ENCODE measurements around the gene PIK3R3. TPM values are rescaled to one million over a fixed set of nuclear protein-coding genes. Genes with fewer than 3 reads are reported as not detected.

The PIK3R3 gene
- total and polyA plus RNA-seq, 8 donors: 1.2 to 4.9 (median 4.1) TPM

- H3K9me3 ChIP-seq: no peaks in the 10 kb centered on the region
- no peak overlapping the region for H3K4me3 ChIP-seq
- H3K27me3 ChIP-seq: peaks cover 0 to 5% (median 0%) of the 10 kb centered on the region in 4 donors
- intact Hi-C loops (cut with DNase I): no loop called here
- H3K4me1 ChIP-seq: no peaks in the 10 kb centered on the region
- DNase-seq: no peak
- FAIRE-seq: no peak
- no peak for TF ChIP-seq CTCF (IDR thresholded peaks at IDR 0.05)
- no peak for ATAC-seq
- H3K27ac ChIP-seq: no peak overlapping the region
- 74 to 83% methylated on average over 2 of the region's 2 CpGs for WGBS, 2 donors
- H3K36me3 ChIP-seq: no peaks in the 10 kb centered on the region
Measured at GRCh38 chr1:46041551-46041950, 90.9 kb downstream of the PIK3R3 start.

GRCh38 chr1:46039571-46040052 is 92.8 kb downstream of the PIK3R3 start:
- no peak for DNase-seq
- intact Hi-C loops (cut with DNase I): loop anchor here (5.0 kb wide), 2 partner anchors 138 to 143 kb away; partner anchors contain the start of genes P3R3URF (in 2 of the 3) and TSPAN1 (in 2 of the 3)
- Histone ChIP-seq H3K9me3 (no peaks in the 10 kb centered on the region), H3K27me3 (no peaks in the 10 kb centered on the region), H3K36me3 (no peaks in the 10 kb centered on the region), H3K4me1 (no peaks in the 10 kb centered on the region), H3K4me3 (no peak overlapping the region), H3K27ac (no peak overlapping the region)
- WGBS, 2 donors: 60 to 61% methylated on average over 4 of the region's 4 CpGs
- FAIRE-seq: no peak
- no peak for TF ChIP-seq CTCF (IDR thresholded peaks at IDR 0.05)
- peak in 1 of 4 donors; percentile 19 for ATAC-seq

- H3K27me3 ChIP-seq: no peaks in the 10 kb centered on the region
- peak; percentile 93 to 99 (median 96) for TF ChIP-seq CTCF (IDR thresholded peaks at IDR 0.05)
- intact Hi-C loops (cut with DNase I): loop anchor here (5.0 kb wide), 2 partner anchors 140 to 145 kb away; partner anchors contain the start of genes P3R3URF (in 2 of the 3) and TSPAN1 (in 2 of the 3)
- WGBS, 2 donors: 19 to 23% methylated on average over 11 of the region's 11 CpGs
- no peak for FAIRE-seq
- H3K36me3 ChIP-seq: no peaks in the 10 kb centered on the region
- DNase-seq: peak; percentile 66 to 98 (median 86)
- peak; percentile 83 to 97 (median 90) for ATAC-seq
- H3K9me3 ChIP-seq: no peaks in the 10 kb centered on the region
- H3K4me1 ChIP-seq: no peaks in the 10 kb centered on the region
- H3K4me3 ChIP-seq: no peak overlapping the region
- no peak overlapping the region for H3K27ac ChIP-seq
Measured at GRCh38 chr1:46036894-46037839, 95.3 kb downstream of the PIK3R3 start.

- Histone ChIP-seq H3K9me3 (no peaks in the 10 kb centered on the region), H3K27ac (no peak overlapping the region), H3K36me3 (no peaks in the 10 kb centered on the region), H3K4me3 (no peak overlapping the region), H3K4me1 (peaks cover 0 to 3% (median 0%) of the 10 kb centered on the region in 3 donors), H3K27me3 (no peaks in the 10 kb centered on the region)
- no peak for TF ChIP-seq CTCF (IDR thresholded peaks at IDR 0.05)
- peak in 1 of 6 donors; percentile 64 for DNase-seq
- intact Hi-C loops (cut with DNase I): loop anchor here (5.0 kb wide), 3 partner anchors 142 to 187 kb away; partner anchors contain the start of genes P3R3URF (in 2 of the 3) and TSPAN1 (in 2 of the 3)
- no peak for ATAC-seq
- no peak for FAIRE-seq
- 87 to 90% methylated on average over 27 of the region's 27 CpGs for WGBS, 2 donors
Measured at GRCh38 chr1:46034601-46035516, 97.6 kb downstream of the PIK3R3 start.

Measured in pancreas (tissue), 10 donors.